NCI-H2081 (cell line): Measurements from ENCODE around the gene ANTXR1.

Source experiments
- DNase-seq, 2 experiments: peaks; one replicate each; lab custom pipeline; 2025; lab: John Stamatoyannopoulos, UW

Gene ANTXR1

DNA sequence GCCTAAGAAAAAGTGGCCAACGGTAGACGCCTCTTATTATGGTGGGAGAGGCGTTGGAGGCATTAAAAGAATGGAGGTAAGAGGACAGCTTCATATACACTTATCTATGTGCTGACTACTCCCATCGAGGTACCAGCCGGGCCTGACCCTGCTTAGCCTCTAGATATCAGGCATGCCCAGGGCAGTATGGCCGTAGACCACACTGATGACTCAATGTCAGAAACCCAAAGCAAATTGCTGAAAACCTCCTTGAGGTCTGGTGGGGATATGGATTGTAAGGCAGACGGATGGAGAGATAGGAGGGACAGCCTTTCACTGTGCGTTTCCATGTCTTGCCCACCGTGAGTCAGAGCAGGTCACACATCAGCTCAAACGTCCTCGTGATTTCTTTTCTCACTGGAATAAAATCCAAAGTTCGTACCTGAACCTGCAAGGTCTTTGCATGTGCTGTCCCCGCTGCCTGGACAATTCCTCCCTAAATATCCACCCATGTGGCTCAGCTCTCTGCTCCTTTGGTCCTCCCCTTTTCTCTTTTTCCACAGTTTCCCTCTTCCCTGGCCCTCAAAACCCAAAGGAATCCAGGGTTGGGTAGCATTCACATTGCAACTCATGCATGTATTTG lies 168.9 kb downstream of the ANTXR1 start:
- DNase-seq = no peak

DNA sequence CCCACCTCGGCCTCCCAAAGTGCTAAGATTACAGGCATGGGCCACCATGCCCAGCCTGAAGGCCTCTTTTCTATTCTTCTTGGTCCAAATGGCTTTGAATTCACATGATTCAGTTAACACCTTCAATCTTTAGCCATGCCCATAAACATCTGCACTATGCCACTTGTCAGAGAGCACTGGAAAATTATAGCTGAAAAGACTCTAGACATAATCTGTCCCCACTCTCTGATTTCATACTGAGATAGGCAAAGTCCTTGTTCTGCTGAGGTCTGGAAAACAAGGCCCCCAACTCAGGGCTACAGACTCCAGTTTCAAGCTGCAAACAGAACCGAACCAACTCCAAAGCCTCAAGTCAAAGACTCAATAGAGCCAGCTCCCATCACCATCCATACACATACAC lies 170.7 kb downstream of the ANTXR1 start:
- no peak for DNase-seq

DNA sequence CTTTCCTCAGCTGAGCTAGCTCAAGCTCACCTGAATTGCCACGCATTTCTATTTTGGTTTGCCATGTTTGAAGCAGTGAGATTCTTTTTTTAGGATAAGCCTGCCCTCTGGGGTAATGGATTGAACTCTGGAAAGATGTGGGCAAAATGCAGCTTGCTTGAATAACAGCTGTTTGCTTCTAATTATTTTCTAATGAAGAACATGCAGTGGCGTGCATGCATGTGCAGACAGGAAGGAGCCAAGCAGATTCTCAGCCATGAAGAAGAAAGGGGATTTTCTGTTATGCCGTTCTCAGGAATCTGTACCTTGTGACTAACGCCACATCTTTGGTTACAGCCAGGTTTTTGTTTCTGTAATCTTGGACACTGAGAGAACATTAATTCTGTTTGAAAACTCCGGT lies 171.2 kb downstream of the ANTXR1 start:
- DNase-seq = no peak

- peak; percentile 0 to 38 for DNase-seq
Observed at GRCh38 chr2:69185807-69186206, 172.8 kb downstream of the ANTXR1 start.

DNA sequence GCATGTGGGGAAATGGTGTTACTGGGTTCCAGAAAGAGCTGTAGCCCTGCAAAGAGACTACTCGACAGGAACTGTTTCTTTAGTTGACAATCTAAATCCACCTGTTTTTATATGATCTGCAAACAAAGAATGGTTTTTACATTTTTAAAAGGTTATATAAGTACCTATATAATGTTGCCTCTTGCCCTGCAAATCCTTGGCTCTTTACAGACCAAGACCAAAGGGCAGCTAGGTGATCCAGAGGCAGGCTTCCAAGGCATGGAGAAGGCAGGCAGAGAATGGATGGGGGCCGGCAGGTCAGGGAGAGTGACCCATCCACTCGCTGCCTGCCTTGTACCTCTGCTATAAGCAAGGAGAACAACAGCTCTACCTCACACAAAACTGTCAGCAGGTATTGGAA lies 173.6 kb downstream of the ANTXR1 start:
- DNase-seq = no peak

- no peak for DNase-seq
Observed at GRCh38 chr2:69188182-69188900, 175.4 kb downstream of the ANTXR1 start.

- no peak for DNase-seq
Observed at GRCh38 chr2:69190743-69191404, 177.9 kb downstream of the ANTXR1 start.

DNA sequence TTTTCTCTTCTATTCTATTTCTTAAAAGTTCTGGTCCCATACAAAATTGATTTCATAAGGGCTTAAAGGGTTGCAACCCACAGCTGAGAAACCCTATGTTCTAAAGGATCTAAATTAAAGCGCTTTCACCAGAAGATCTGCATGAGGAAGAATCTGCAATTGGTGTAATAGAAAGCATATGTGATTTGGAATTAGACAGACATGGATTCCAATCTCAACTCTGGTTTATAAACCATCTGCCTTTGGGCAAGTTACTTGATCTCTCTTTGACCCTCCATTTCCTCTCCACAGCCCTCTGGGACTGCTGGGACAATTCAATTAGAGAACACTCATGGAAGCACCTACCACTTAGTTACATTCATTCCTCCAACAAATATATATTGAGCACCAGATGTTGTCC lies 178.7 kb downstream of the ANTXR1 start:
- DNase-seq = no peak

- no peak for DNase-seq
Observed at GRCh38 chr2:69192176-69192945, 179.4 kb downstream of the ANTXR1 start.

DNA sequence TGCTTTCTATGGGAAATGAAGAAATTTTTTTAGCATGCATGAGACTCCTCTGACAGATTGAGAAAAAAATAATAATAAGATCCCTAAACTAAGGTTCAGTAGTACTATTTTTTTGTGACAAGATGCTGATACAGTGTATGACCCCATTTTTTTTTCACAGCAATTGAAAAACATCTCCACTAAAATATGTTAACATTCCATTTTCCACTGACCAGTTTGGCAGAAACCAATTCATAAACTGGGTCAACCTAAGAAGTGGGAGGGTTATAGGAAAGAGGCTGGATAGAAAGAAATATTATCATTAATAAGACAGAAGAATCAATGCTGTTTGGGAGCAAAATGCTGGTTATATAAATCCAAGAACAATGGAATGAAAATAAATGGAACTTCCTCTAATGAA lies 182.7 kb downstream of the ANTXR1 start:
- no peak for DNase-seq

DNA sequence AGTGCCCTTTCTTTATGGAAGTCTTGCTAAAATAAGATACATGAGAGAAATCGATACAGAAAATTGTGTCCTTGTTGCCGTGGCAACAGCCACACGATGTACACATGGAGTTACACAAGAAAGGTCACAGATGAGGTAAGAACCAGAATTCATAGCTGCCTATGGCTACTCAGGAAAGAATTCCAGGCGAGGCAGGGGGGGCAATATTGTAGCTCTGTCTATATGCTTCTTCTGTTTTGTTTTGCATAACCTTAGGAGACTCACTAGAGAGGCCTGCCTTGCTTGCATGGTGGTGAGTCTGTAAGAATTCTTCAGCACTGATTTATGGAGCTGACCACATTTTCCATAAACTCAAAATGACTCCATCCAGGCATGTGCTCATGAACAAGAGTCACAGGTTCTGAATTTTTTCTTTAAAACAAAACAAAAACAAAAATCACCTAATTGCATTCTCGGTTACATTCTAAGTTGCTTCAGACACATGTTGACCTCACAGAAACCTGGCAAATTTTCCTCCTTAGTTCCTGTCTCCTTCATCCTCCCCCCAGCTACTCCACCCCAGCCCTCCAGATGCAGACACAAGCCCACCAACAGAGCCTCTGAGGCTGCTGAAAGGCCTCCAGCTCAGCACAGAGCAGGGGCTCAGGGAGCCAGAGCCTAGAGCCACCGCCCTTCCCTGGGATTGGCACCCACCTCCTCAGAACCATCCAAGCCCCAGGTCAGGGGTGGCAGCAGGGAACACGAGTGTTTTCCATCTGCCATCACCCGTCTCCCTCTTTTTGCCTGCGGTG lies 183.5 kb downstream of the ANTXR1 start:
- no peak for DNase-seq

DNA sequence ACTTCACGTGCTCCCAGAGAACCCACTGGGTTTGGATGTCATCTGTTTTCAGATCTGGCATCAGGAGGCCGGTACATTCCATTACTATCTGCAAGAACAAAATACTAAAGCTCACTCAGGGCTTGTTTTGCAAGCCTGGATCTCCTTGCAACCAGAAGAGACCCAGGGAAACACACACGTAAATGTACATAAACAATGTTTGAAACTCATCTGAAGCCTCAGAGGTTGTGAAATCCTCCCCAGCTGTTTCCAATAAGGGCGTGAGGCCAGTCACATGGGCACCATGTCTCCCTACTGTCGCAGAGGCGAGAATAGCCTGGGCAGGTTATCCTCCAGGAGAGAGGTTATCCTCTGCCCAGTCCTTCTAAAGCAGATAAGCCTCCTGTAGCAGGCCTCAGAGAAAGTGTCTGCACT lies 187.1 kb downstream of the ANTXR1 start:
- DNase-seq = no peak

DNA sequence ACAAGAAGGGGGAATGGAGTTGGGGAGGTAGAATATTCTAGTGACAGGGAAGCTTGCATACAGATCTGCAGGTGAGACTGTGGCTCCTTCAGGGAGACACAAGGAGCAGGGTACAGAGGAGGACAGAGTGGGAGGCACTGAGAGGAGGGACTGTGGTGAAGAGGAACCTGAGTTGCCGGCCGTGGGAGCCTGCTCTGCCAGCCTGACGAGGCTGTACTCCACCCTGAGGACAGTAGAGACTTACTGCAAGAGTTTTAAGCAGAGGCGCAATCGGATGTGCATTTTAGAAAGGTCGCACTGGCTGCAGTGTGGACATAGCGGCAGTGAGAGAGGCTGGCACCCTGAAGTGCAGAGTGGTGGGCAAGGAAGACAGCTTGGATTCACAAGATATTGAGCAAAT lies 188.3 kb downstream of the ANTXR1 start:
- DNase-seq = no peak

DNA sequence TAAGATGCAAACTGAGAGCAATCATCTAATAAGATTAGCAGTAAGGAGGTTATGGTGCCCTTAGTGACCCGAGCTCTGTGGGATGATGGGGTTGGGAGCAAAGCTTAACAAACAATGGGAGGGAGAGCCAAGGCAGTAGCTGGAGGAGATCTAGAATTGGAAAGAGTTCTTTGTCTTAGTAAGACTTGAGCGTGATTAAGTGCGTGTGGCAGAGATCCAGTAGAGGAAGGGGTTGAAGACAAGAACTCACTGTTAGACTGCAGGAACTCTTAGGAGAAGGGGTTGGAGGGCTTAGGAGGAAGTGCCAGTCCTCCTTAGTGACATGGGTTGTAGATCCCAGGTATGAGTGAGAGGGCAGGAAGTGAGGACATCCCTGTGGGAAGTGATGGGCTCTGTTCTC lies 189.3 kb downstream of the ANTXR1 start:
- no peak for DNase-seq

GRCh38 chr2:69203166-69203985 lies 190.4 kb downstream of the ANTXR1 start:
- no peak for DNase-seq

DNA sequence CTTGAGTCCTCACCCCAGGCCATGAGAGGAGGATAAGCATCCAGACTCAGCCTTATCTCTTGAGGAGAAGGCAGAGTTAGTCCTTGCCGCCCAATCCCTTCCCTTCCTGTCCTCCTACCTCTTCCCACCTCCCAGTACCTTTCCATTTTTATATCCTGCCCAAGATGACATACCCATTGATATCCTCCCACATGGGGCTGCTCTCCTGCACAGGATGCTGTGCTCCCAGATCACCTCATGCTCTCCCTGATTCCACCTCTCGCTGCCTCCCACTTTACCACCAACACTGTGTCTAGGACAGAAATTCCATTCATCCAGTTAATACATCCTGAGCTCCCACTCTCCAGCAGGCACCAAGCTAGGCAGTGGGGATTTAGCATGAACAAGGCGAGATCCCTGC lies 191.7 kb downstream of the ANTXR1 start:
- no peak for DNase-seq

DNA sequence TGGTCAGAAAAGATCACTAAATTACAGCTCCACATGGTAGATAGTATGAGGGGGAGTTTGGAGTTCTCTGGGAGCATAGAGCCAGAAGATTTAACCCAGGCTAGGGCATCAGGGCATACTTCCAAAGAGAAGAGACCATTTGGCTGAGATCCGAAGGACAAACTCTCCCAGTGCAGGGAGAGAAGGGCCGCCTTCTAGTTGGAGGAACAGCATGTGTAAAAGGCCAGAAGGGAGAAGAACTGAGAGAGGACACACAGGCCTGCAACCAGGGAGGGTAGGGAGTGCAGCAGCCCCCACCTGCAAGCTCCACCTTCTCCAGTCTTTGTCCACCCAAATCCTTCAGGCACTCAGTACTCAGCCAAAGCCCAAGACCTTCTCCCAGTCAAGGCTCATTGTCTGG lies 192.1 kb downstream of the ANTXR1 start:
- no peak for DNase-seq

- no peak for DNase-seq
Observed at GRCh38 chr2:69205491-69205890, 192.5 kb downstream of the ANTXR1 start.

DNA sequence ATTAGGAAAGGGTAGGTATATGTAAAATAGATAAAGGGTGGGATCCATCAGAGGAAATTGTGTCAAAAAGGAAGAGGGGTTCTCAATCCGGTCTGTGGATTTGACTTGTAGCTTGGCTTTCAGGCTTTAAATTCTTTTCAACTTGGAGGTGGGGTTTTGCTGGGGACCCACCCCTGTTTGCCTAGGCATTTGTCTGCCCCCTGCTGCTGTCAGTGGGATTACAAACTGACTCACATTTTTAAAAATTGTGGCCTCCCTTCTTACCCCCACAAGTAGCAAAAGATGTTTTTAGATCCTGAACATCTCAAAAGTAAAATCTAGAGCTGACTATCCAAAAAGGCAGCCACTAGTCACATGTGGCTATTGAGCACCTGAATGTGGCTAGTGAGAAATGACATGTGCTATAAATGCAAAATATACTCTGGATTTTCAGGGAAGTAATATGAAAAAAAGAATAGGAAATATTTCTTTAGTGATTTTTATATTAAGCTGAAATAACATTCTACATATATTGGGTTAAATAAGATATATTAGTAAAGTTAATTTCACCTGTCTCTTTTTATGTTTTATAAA lies 195.1 kb downstream of the ANTXR1 start:
- no peak for DNase-seq

GRCh38 chr2:69209482-69209881 lies 196.5 kb downstream of the ANTXR1 start:
- no peak for DNase-seq

DNA sequence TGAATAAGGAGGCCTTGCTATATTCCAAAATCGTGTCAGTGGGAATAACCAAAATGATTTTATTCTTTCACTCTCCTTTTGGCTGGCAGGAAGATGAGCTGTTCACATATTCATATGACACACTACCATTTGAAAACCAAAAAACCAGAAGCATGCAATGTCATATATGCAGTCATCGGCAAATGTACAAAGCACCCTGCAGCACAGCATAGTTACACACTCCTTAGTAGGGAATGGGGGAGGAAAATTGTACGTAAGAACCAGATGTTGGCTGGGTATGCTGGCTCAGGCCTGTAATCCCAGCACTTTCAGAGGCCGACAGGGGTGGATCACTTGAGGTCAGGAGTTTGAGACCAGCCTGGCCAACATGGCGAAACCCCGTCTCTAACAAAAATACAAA lies 197.4 kb downstream of the ANTXR1 start:
- DNase-seq = no peak
